Muscle of leg (tissue), 11 donors: ENCODE measurements around the gene ODAD4. TPM values are rescaled to one million over a fixed set of nuclear protein-coding genes. Genes with fewer than 3 reads are reported as not detected.

ENCODE experiments used
- DNase-seq: peaks from one replicate; pipeline ENCODE4 v3.0.0; 2013
- H3K27ac ChIP-seq: one replicate; pipeline ENCODE4 v1.5.1; 2013; ENCODE audit warnings: mild to moderate bottlenecking, low read length, control low read depth
- H3K27me3 ChIP-seq: one replicate; pipeline ENCODE4 v1.6.1; 2013; ENCODE audit warnings: low read length; ENCODE audit not compliant: control insufficient read depth, insufficient read depth
- H3K36me3 ChIP-seq: one replicate; pipeline ENCODE4 v1.6.1; 2013; ENCODE audit warnings: low read length; ENCODE audit not compliant: control insufficient read depth, insufficient read depth
- H3K4me1 ChIP-seq: one replicate; pipeline ENCODE4 v1.6.1; 2013; ENCODE audit warnings: low read length; ENCODE audit not compliant: control insufficient read depth, insufficient read depth
- H3K4me3 ChIP-seq: one replicate; pipeline ENCODE4 v1.5.1; 2013; ENCODE audit warnings: low read length, control low read depth
- H3K9me3 ChIP-seq: replicated peaks from 2 replicates; pipeline ENCODE4 v1.6.1; 2013; ENCODE audit warnings: low read depth, low read length; ENCODE audit not compliant: control insufficient read depth
- WGBS: methylation state at CpG from one replicate; pipeline ENCODE4 v1.1.5; 2013; ENCODE audit warnings: missing lambda C conversion rate; ENCODE audit not compliant: insufficient coverage; 5-methylcytosine and 5-hydroxymethylcytosine counted together
- polyA plus RNA-seq, 8 donors: library from polyadenylated mRNA; unstranded; fragments of 120-200 nt; gene quantifications; one replicate each; pipeline versions ENCODE4 v1.2.1 to v1.2.3, GENCODE V29; 2013; ENCODE audit warnings: inconsistent platforms in 1 of 8, low replicate concordance in 1 of 8; ENCODE audit not compliant: insufficient read length in 8 of 8, insufficient read depth in 1 of 8
- total RNA-seq: library from RNA; stranded (reverse); fragments of 120-200 nt; gene quantifications from one replicate; pipeline ENCODE4 v1.2.4, GENCODE V29; 2013

The ODAD4 gene
- total and polyA plus RNA-seq, 9 donors, result 0.44 to 1.9 (median 0.95) TPM

DNA sequence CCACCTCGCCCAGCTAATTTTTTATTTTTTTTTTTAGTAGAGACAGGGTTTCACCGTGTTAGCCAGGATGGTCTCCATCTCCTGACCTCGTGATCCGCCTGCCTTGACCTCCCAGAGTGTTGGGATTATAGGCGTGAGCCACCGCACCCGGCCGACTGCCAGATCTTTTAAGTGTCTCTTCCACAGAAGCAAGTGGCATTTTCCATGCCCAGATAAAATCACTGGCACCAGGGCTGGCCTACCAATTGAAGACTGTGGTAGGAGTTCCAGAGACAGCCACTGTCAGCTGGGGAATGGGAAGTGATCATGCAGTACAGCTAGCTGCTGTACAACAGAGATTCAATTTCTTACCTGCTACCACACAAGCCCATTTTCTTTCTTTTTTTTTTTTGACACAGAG is 54.0 kb downstream of the ODAD4 start:
- WGBS, result 82% methylated on average over 3 of the region's 8 CpGs
- H3K36me3 ChIP-seq, result peaks cover 88% of the 10 kb centered on the region
- H3K27ac ChIP-seq, result no peak overlapping the region

DNA sequence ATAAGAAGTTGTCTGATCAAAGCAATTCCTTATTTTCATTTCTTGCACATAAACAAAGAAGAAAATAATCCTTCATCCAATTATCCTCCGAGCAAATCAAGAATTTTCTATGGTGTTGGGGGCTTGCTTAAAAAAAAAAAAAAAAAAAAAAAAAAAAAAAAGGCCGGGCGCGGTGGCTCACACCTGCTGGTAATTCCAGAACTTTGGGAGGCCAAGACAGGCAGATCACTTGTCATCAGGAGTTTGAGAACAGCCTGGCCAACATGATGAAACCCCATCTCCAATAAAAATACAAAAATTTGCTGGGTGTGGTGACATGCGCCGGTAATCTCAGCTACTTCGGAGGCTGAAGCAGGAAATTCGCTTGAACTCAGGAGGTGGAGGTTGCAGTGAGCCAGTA is 55.5 kb downstream of the ODAD4 start:
- no peaks in the 10 kb centered on the region for H3K9me3 ChIP-seq
- H3K4me1 ChIP-seq, result peaks cover 4% of the 10 kb centered on the region
- no peaks in the 10 kb centered on the region for H3K27me3 ChIP-seq
- H3K27ac ChIP-seq, result no peak overlapping the region
- no peak overlapping the region for H3K4me3 ChIP-seq
- H3K36me3 ChIP-seq, result peaks cover 90% of the 10 kb centered on the region
- no peak for DNase-seq
- 93% methylated on average over 4 of the region's 8 CpGs for WGBS

More for the DNA sequence above, 54.0 kb downstream of the ODAD4 start:
- Histone ChIP-seq H3K4me3 (no peak overlapping the region), H3K4me1 (peaks cover 4% of the 10 kb centered on the region), H3K9me3 (no peaks in the 10 kb centered on the region), H3K27me3 (no peaks in the 10 kb centered on the region)
- DNase-seq, result no peak

DNA sequence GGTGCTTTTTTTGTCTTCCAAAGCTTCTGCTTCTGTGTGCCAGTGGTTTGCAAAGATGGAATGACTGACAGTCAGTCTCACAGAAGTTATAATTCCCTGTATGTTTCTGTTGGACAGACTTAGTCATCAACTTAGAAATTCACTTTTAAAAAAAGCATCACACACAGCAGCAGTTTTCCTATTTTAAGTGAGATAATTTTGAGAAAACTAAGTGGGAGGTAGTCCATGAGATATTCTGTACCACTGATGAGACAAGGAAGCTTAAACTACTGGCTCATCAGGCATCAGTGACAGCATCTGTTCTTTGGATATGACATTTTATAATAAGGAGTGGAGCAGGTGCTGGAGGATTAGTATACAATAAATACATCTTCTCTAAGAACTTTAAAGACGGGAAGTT is 56.2 kb downstream of the ODAD4 start:
- no CpG with 5 or more reads among the region's 1 CpG for WGBS
- H3K4me3 ChIP-seq, result no peak overlapping the region
- H3K27me3 ChIP-seq, result no peaks in the 10 kb centered on the region
- peaks cover 89% of the 10 kb centered on the region for H3K36me3 ChIP-seq
- no peak overlapping the region for H3K27ac ChIP-seq
- DNase-seq, result no peak
- H3K9me3 ChIP-seq, result no peaks in the 10 kb centered on the region
- peaks cover 4% of the 10 kb centered on the region for H3K4me1 ChIP-seq

DNA sequence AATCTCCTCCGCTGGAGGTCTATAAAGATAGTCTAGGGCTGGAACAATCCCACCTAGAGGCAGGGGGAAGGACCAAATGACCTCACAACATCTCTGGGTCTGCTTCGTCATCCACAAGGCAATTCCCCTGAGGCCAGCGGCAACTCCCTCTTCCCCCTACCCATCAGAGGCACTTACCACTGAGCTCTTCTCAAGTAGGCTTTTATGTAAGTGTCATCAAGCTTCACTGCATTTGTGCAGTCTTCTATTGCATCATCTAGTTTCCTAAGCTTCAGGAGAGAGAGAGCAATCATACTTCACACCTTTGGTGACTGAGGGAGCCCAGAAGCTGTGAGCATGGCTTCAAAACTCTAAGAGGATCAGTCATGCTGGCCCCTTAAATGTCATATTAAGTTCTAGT is 57.2 kb downstream of the ODAD4 start:
- Histone ChIP-seq H3K9me3 (no peaks in the 10 kb centered on the region), H3K4me1 (peaks cover 9% of the 10 kb centered on the region), H3K27ac (no peak overlapping the region), H3K4me3 (no peak overlapping the region), H3K36me3 (peaks cover 87% of the 10 kb centered on the region), H3K27me3 (no peaks in the 10 kb centered on the region)
- WGBS, result 100% methylated on average over 1 of the region's 3 CpGs
- DNase-seq, result no peak

DNA sequence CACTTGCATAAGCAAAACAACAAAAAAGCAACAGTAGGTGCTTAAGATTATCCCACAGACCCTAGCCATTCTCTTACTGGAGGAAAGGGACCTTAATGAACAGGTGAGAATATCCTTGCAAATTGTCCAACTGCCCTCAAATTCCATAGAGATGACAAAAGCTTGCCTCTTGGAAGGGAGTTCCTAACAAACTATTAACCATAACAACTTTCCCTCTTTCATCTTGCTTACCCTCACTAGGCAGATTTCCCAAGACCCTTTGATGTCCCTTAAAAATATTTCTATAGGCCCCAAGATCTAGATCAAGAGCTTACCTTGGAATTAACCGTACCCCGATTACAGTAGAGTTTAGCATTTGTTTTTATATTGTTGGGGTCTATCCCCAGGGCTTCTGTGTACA is 58.0 kb downstream of the ODAD4 start:
- Histone ChIP-seq H3K27me3 (no peaks in the 10 kb centered on the region), H3K4me3 (no peak overlapping the region), H3K4me1 (peaks cover 11% of the 10 kb centered on the region), H3K9me3 (no peaks in the 10 kb centered on the region), H3K27ac (no peak overlapping the region), H3K36me3 (peaks cover 83% of the 10 kb centered on the region)
- no peak for DNase-seq
- no CpG with 5 or more reads among the region's 2 CpGs for WGBS

DNA sequence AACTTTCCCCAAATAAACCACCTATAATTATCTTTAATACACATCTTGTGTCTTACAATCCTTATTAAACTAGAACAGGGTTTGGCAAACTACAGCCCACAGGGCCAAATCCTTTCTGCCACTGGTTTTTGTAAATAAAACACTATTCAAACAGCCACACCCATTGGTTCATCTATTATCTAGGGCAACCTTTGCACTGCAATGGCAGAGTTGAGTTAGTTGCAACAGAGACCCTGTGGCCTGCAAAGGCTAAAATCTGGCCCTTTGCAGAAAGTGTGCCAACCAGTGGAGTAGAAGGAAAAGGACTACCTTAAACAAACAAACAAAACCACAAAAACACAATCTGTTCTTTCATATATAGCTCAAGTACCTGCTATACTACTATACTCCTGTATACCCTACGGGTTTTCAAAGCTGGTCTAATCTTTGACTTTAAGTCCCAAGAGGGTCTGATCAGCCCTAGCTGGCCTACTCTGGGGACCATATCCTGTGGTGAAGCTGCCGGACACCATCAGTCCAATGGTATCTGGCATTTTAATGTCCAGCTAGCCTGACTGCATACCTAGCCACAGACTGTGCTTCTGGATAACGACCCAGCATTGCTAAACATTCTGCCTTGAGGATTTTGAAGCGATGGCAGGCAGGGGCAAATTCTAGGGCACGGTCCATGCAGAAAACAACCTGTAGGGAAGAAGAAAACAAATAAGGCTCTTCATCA is 59.4 kb downstream of the ODAD4 start:
- H3K36me3 ChIP-seq, result peaks cover 73% of the 10 kb centered on the region
- H3K4me3 ChIP-seq, result no peak overlapping the region
- H3K27ac ChIP-seq, result no peak overlapping the region
- no peak for DNase-seq
- no peaks in the 10 kb centered on the region for H3K27me3 ChIP-seq
- 94% methylated on average over 2 of the region's 5 CpGs for WGBS
- H3K9me3 ChIP-seq, result no peaks in the 10 kb centered on the region
- H3K4me1 ChIP-seq, result peaks cover 11% of the 10 kb centered on the region

DNA sequence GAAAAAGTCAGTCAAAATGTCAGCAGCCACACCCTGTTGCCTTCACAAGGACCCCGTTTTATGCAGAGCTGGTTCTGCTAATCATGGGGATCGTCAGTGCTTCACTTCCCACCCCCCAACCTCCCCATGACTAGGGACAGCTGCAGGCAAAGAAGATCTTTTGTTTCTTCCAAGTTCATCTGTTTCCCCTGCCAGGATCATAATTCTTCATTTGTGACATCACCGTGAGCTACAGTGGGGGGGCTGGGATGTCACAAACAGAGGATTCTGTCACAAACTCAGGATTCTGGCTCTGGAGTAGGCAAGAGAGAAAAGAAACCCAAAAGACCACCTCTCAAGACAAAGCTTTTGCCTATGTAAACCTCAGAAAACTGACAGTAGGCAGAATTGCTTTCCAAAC is 62.2 kb downstream of the ODAD4 start:
- Histone ChIP-seq H3K4me3 (no peak overlapping the region), H3K4me1 (peaks cover 7% of the 10 kb centered on the region), H3K27ac (peak overlapping the region; percentile 82), H3K36me3 (peaks cover 78% of the 10 kb centered on the region), H3K9me3 (no peaks in the 10 kb centered on the region), H3K27me3 (no peaks in the 10 kb centered on the region)
- peak; percentile 66 for DNase-seq
- WGBS, result 60% methylated on average over 2 of the region's 3 CpGs

DNA sequence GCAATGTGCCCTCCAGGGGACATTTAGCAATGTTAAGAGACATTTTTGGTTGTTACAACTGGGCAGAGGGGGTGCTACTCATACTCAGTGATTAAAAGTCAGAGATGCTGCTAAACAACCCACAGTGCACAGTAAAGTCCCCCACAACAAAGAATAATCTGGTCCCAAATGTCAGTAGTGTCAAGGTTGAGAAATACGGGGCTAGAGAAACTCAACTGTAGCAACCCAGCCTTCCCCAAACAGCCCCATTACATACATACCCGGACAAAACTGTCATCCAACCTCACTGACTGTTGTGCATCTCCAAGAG is 66.4 kb downstream of the ODAD4 start:
- H3K36me3 ChIP-seq, result peaks cover 67% of the 10 kb centered on the region
- H3K4me3 ChIP-seq, result no peak overlapping the region
- H3K27ac ChIP-seq, result no peak overlapping the region
- H3K27me3 ChIP-seq, result no peaks in the 10 kb centered on the region
- DNase-seq, result no peak
- WGBS, result 100% methylated on average over 1 of the region's 2 CpGs
- peaks cover 7% of the 10 kb centered on the region for H3K4me1 ChIP-seq
- no peaks in the 10 kb centered on the region for H3K9me3 ChIP-seq

DNA sequence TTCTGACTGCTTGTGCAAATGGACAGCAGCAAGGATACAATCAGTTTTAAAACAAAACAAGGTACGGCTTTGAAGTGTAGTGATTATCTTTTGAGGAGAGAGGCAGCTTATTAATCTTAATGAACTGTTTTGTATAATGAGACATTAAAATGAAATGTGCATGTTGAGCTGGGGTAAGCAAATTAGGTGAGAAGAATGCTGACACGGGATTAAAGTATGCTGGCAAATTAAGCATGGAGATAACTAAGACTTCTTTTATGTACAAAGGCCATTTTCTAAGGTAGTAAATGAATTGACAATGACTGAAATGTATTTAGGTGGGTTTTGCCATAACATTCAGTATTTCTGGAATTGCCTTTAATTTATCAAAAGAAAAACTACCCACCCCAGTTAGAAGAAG is 68.1 kb downstream of the ODAD4 start:
- H3K27ac ChIP-seq, result no peak overlapping the region
- no peaks in the 10 kb centered on the region for H3K9me3 ChIP-seq
- 0% methylated on average over 1 of the region's 2 CpGs for WGBS

DNA sequence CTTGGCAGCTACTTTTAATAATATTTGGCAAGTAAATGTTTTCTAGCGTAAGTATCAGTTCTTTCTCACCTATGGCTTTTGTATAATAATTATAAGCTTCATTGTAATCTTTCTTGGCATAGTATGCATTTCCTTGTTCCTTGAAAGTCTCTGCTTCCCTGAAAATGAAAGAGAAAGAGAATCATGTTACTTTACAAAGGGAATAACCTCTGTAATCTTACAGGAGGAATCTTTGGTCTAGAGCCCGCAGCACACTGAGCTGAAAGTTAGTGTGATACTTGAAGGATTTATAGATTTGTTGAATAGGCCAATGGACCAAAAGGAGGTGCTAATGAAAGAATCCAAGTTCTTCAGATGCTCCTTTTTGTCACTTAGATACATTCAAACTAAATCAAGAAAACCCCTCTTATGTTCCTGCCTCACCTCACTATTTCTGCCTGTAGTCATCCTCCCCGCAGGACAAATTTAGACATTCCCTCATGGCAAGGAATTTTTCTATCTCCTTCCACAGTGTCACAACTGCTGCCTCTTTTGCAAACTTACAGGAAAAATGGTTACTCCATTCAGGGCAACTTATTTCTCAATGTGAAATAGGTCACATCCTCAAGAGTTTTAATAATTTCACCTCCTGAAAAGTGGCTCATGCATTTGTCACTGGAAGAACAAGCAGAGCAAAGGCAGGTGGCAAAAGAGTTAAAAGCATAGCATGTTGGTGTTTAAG is 70.2 kb downstream of the ODAD4 start:
- DNase-seq, result no peak
- no peak overlapping the region for H3K27ac ChIP-seq
- no peak overlapping the region for H3K4me3 ChIP-seq
- no peaks in the 10 kb centered on the region for H3K27me3 ChIP-seq
- WGBS, result 100% methylated on average over 1 of the region's 3 CpGs
- H3K36me3 ChIP-seq, result peaks cover 60% of the 10 kb centered on the region
- H3K4me1 ChIP-seq, result no peaks in the 10 kb centered on the region
- no peaks in the 10 kb centered on the region for H3K9me3 ChIP-seq

More for the DNA sequence above, 68.1 kb downstream of the ODAD4 start:
- no peaks in the 10 kb centered on the region for H3K4me1 ChIP-seq
- DNase-seq, result no peak
- no peak overlapping the region for H3K4me3 ChIP-seq
- H3K36me3 ChIP-seq, result peaks cover 69% of the 10 kb centered on the region
- H3K27me3 ChIP-seq, result no peaks in the 10 kb centered on the region
